ENCODE results near the gene EIF4E3. TPM values are rescaled to one million over a fixed set of nuclear protein-coding genes. Genes with fewer than 3 reads are reported as not detected.

Gene EIF4E3
- total and polyA plus RNA-seq, 10 donors = 5.0 to 52.3 (median 37.3) TPM

- H3K9me3 ChIP-seq = no peaks in the 10 kb centered on the region
- DNase-seq = peak; percentile 81
- intact Hi-C loops (cut with DNase I; ENCODE audit: low total_unique reads) = no loop called here
- WGBS, 5 donors = 16 to 30% (median 17%) methylated on average over 13 to 65 of the region's 65 CpGs
- H3K27me3 ChIP-seq (replicated peaks in 1 of 7) = peaks cover 0 to 72% (median 26%) of the 10 kb centered on the region in 7 donors
- peak overlapping the region in 7 of 8 donors; percentile 41 to 79 (median 54) for H3K4me3 ChIP-seq
- H3K36me3 ChIP-seq = no peaks in the 10 kb centered on the region
- peaks cover 0 to 30% (median 7%) of the 10 kb centered on the region in 6 donors for H3K4me1 ChIP-seq
- TF ChIP-seq POLR2A (IDR thresholded peaks at IDR 0.05) (no peak), POLR2AphosphoS5 (IDR thresholded peaks at IDR 0.05) (peak in 1 of 3 donors; percentile 33), CTCF (IDR thresholded peaks at IDR 0.05 in 8 of 11, conservative IDR thresholded peaks at IDR 0.05 in 3 of 11) (no peak)
- peak overlapping the region in 6 of 8 donors; percentile 15 to 88 (median 74) for H3K27ac ChIP-seq
Measured at GRCh38 chr3:71754610-71755253, 29.5 kb upstream of the EIF4E3 start.

GRCh38 chr3:71753701-71754609 is 28.8 kb upstream of the EIF4E3 start, which contains the start of gene GPR27:
GPR27 (plus strand) TSS chr3:71753855; CDS start chr3:71754050, 195 bp downstream.
- H3K36me3 ChIP-seq = no peaks in the 10 kb centered on the region
- no peaks in the 10 kb centered on the region for H3K9me3 ChIP-seq
- intact Hi-C loops (cut with DNase I; ENCODE audit: low total_unique reads) = no loop called here
- H3K27ac ChIP-seq = peak within 1 kb of the TSS in 5 of 8 donors; percentile 6 to 88 (median 78)
- no peak for TF ChIP-seq POLR2A (IDR thresholded peaks at IDR 0.05)
- TF ChIP-seq CTCF (IDR thresholded peaks at IDR 0.05 in 8 of 11, conservative IDR thresholded peaks at IDR 0.05 in 3 of 11) = no peak
- TF ChIP-seq POLR2AphosphoS5 (IDR thresholded peaks at IDR 0.05) = no peak
- peak; percentile 84 for DNase-seq
- peaks cover 0 to 30% (median 7%) of the 10 kb centered on the region in 6 donors for H3K4me1 ChIP-seq
- H3K4me3 ChIP-seq = peak within 1 kb of the TSS; percentile 16 to 79 (median 52)
- 0 to 2% (median 1%) methylated on average over 3 to 131 of the region's 131 CpGs for WGBS, 5 donors
- peaks cover 0 to 72% (median 26%) of the 10 kb centered on the region in 7 donors for H3K27me3 ChIP-seq (replicated peaks in 1 of 7)

- no peaks in the 10 kb centered on the region for H3K36me3 ChIP-seq
- H3K27me3 ChIP-seq (replicated peaks in 1 of 7) = peaks cover 0 to 66% (median 26%) of the 10 kb centered on the region in 7 donors
- peak overlapping the region in 4 of 8 donors; percentile 51 to 88 (median 80) for H3K27ac ChIP-seq
- H3K4me1 ChIP-seq = peaks cover 0 to 30% (median 7%) of the 10 kb centered on the region in 6 donors
- H3K4me3 ChIP-seq = peak overlapping the region in 7 of 8 donors; percentile 41 to 79 (median 54)
- TF ChIP-seq POLR2A (IDR thresholded peaks at IDR 0.05) = no peak
- TF ChIP-seq POLR2AphosphoS5 (IDR thresholded peaks at IDR 0.05) = no peak
- no peak for TF ChIP-seq CTCF (IDR thresholded peaks at IDR 0.05 in 8 of 11, conservative IDR thresholded peaks at IDR 0.05 in 3 of 11)
- no peaks in the 10 kb centered on the region for H3K9me3 ChIP-seq
- intact Hi-C loops (cut with DNase I; ENCODE audit: low total_unique reads) = no loop called here
- 9 to 23% (median 15%) methylated on average over 33 to 68 of the region's 68 CpGs for WGBS, 5 donors
- no peak for DNase-seq
Measured at GRCh38 chr3:71752831-71753700, 27.9 kb upstream of the EIF4E3 start.

Measured in spleen (tissue), 11 donors.